GM23338 (cell line): ENCODE data around the gene CCDC12.

Experiments used
- CREB1 ChIP-seq: fragments of 250-450 bp; sonication (Bioruptor Pico); IDR thresholded peaks from 2 replicates; pipeline ENCODE4 v1.5.0; 2020; ENCODE audit warnings: low read depth, mild to moderate bottlenecking, moderate library complexity
- EZH2 ChIP-seq: fragments of 200-600 bp; sonication (generic); IDR thresholded peaks from one replicate; pipeline ENCODE4 v1.8.0; 2017; ENCODE audit warnings: antibody characterized with exemption, mild to moderate bottlenecking, low read depth; ENCODE audit not compliant: unreplicated experiment
- EZH2phosphoT487 ChIP-seq: fragments of 200-600 bp; sonication (generic); IDR thresholded peaks from one replicate; pipeline ENCODE4 v1.8.1; 2018; ENCODE audit warnings: antibody characterized with exemption; ENCODE audit not compliant: unreplicated experiment
- POLR2AphosphoS5 ChIP-seq: IDR thresholded peaks from 2 replicates; pipeline ENCODE4 v1.6.1; 2016; ENCODE audit warnings: antibody characterized with exemption, low read depth
- ZNF114 ChIP-seq: fragments of 250-450 bp; sonication (Bioruptor Pico); IDR thresholded peaks from 2 replicates; pipeline ENCODE4 v1.5.0; 2020; ENCODE audit warnings: mild to moderate bottlenecking, moderate library complexity
- ZNF331 ChIP-seq: fragments of 250-450 bp; sonication (Bioruptor Pico); IDR thresholded peaks from 2 replicates; pipeline ENCODE4 v1.5.0; 2020; ENCODE audit warnings: low read depth, mild to moderate bottlenecking, moderate library complexity
- TF ChIP-seq, protein P1 (sequence below), 2 experiments: fragments of 200-600 bp in 1 of 2; sonication (generic) in 1 of 2; conservative IDR thresholded peaks; 2 replicates each; pipeline versions ENCODE4 v1.5.1 to v1.6.1; 2016 to 2017; ENCODE audit warnings: antibody characterized with exemption in 2 of 2, low read depth in 2 of 2, mild to moderate bottlenecking in 2 of 2, moderate library complexity in 1 of 2
- TF ChIP-seq, protein P2 (sequence below): IDR thresholded peaks from one replicate; pipeline ENCODE4 v1.6.1; 2018; ENCODE audit warnings: antibody characterized with exemption; ENCODE audit not compliant: unreplicated experiment

DNA sequence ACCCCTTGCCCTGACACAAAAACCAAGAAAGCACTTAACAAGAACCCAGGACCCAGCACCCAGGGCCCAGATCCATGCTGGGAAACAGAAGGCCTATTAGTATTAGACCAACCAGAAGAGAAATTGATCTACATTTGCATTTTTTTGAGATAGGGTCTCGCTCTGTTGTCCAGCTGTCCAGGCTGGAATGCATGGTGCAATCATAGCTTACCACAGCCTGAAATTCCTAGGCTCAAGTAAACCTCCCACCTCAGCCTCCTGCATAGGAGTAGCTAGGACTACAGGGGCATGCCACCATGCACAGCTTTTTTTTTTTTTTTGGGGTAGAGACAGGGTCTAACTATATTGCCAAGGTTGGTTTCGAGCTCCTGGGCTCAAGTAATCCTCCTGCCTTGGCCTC is 26.4 kb downstream of the CCDC12 start:
- TF ChIP-seq, protein P1, sequence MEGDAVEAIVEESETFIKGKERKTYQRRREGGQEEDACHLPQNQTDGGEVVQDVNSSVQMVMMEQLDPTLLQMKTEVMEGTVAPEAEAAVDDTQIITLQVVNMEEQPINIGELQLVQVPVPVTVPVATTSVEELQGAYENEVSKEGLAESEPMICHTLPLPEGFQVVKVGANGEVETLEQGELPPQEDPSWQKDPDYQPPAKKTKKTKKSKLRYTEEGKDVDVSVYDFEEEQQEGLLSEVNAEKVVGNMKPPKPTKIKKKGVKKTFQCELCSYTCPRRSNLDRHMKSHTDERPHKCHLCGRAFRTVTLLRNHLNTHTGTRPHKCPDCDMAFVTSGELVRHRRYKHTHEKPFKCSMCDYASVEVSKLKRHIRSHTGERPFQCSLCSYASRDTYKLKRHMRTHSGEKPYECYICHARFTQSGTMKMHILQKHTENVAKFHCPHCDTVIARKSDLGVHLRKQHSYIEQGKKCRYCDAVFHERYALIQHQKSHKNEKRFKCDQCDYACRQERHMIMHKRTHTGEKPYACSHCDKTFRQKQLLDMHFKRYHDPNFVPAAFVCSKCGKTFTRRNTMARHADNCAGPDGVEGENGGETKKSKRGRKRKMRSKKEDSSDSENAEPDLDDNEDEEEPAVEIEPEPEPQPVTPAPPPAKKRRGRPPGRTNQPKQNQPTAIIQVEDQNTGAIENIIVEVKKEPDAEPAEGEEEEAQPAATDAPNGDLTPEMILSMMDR (conservative IDR thresholded peaks at IDR 0.05; ENCODE audit: low read depth in 2 of 2), result no peak
- no peak for TF ChIP-seq EZH2
- TF ChIP-seq POLR2AphosphoS5, result no peak
- TF ChIP-seq CREB1 (CRISPR knock-in tag), result no peak
- no peak for TF ChIP-seq EZH2phosphoT487
- TF ChIP-seq, protein P2, sequence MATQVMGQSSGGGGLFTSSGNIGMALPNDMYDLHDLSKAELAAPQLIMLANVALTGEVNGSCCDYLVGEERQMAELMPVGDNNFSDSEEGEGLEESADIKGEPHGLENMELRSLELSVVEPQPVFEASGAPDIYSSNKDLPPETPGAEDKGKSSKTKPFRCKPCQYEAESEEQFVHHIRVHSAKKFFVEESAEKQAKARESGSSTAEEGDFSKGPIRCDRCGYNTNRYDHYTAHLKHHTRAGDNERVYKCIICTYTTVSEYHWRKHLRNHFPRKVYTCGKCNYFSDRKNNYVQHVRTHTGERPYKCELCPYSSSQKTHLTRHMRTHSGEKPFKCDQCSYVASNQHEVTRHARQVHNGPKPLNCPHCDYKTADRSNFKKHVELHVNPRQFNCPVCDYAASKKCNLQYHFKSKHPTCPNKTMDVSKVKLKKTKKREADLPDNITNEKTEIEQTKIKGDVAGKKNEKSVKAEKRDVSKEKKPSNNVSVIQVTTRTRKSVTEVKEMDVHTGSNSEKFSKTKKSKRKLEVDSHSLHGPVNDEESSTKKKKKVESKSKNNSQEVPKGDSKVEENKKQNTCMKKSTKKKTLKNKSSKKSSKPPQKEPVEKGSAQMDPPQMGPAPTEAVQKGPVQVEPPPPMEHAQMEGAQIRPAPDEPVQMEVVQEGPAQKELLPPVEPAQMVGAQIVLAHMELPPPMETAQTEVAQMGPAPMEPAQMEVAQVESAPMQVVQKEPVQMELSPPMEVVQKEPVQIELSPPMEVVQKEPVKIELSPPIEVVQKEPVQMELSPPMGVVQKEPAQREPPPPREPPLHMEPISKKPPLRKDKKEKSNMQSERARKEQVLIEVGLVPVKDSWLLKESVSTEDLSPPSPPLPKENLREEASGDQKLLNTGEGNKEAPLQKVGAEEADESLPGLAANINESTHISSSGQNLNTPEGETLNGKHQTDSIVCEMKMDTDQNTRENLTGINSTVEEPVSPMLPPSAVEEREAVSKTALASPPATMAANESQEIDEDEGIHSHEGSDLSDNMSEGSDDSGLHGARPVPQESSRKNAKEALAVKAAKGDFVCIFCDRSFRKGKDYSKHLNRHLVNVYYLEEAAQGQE, result no peak
- TF ChIP-seq ZNF331 (CRISPR knock-in tag), result no peak
- TF ChIP-seq ZNF114 (CRISPR knock-in tag), result no peak
